Stimulated activated CD8-positive, alpha-beta memory T cell treated with anti-CD3 and anti-CD28 coated beads, Interleukin-7, amount 100 ng/mL, for 48 hours (primary cell): ENCODE results near the gene MSANTD7.

Experiments used
- DNase-seq, 2 donors: peaks; one replicate each; pipeline ENCODE4 v3.0.0-alpha.2; 2020; ENCODE audit warnings: low read depth in 1 of 2; ENCODE audit errors: extremely low read depth in 1 of 2

Gene MSANTD7

GRCh38 chr10:14879928-14880193 is 41.8 kb downstream of the MSANTD7 start:
- no peak for DNase-seq

- DNase-seq: no peak
Observed at GRCh38 chr10:14880229-14880628, 42.1 kb downstream of the MSANTD7 start.

GRCh38 chr10:14884082-14884481 is 46.0 kb downstream of the MSANTD7 start:
- no peak for DNase-seq
